ENCODE results near the gene YY1. TPM values are rescaled to one million over a fixed set of nuclear protein-coding genes. Genes with fewer than 3 reads are reported as not detected.

Gene YY1
- total RNA-seq, 1 donor from 2014 or later: 60.6 TPM

- H3K27ac Mint-ChIP-seq (ENCODE audit: unreplicated experiment): no peak overlapping the region
- peaks cover 8% of the 10 kb centered on the region for H3K9me3 Mint-ChIP-seq (ENCODE audit: unreplicated experiment)
- no peaks in the 10 kb centered on the region for H3K36me3 Mint-ChIP-seq (ENCODE audit: unreplicated experiment)
- peaks cover 9% of the 10 kb centered on the region for H3K27me3 Mint-ChIP-seq (ENCODE audit: unreplicated experiment)
- H3K4me3 Mint-ChIP-seq (ENCODE audit: unreplicated experiment): no peak overlapping the region
- H3K4me1 Mint-ChIP-seq (ENCODE audit: low read depth, unreplicated experiment): peaks cover 23% of the 10 kb centered on the region
- DNase-seq: peak; percentile 5
- no peak for TF ChIP-seq CTCF (IDR thresholded peaks at IDR 0.05; ENCODE audit: partially characterized antibody, unreplicated experiment)
Measured at GRCh38 chr14:100291305-100292075, 52.5 kb downstream of the YY1 start.

- Mint-ChIP-seq H3K27me3 (ENCODE audit: unreplicated experiment) (peaks cover 12% of the 10 kb centered on the region), H3K4me3 (ENCODE audit: unreplicated experiment) (no peak overlapping the region), H3K36me3 (ENCODE audit: unreplicated experiment) (no peaks in the 10 kb centered on the region), H3K4me1 (ENCODE audit: low read depth, unreplicated experiment) (peaks cover 20% of the 10 kb centered on the region), H3K9me3 (ENCODE audit: unreplicated experiment) (peaks cover 8% of the 10 kb centered on the region), H3K27ac (ENCODE audit: unreplicated experiment) (no peak overlapping the region)
- TF ChIP-seq CTCF (IDR thresholded peaks at IDR 0.05; ENCODE audit: partially characterized antibody, unreplicated experiment): no peak
- DNase-seq: peak; percentile 10
Measured at GRCh38 chr14:100292301-100292775, 53.4 kb downstream of the YY1 start.

- Mint-ChIP-seq H3K9me3 (ENCODE audit: unreplicated experiment) (peaks cover 5% of the 10 kb centered on the region), H3K27me3 (ENCODE audit: unreplicated experiment) (peaks cover 11% of the 10 kb centered on the region), H3K4me1 (ENCODE audit: low read depth, unreplicated experiment) (peaks cover 18% of the 10 kb centered on the region), H3K36me3 (ENCODE audit: unreplicated experiment) (no peaks in the 10 kb centered on the region), H3K4me3 (ENCODE audit: unreplicated experiment) (no peak overlapping the region), H3K27ac (ENCODE audit: unreplicated experiment) (no peak overlapping the region)
- TF ChIP-seq CTCF (IDR thresholded peaks at IDR 0.05; ENCODE audit: partially characterized antibody, unreplicated experiment): no peak
- no peak for DNase-seq
Measured at GRCh38 chr14:100292776-100293461, 54.0 kb downstream of the YY1 start.

- Mint-ChIP-seq H3K27me3 (ENCODE audit: unreplicated experiment) (peaks cover 9% of the 10 kb centered on the region), H3K4me3 (ENCODE audit: unreplicated experiment) (no peak overlapping the region), H3K4me1 (ENCODE audit: low read depth, unreplicated experiment) (peaks cover 19% of the 10 kb centered on the region), H3K9me3 (ENCODE audit: unreplicated experiment) (peaks cover 5% of the 10 kb centered on the region), H3K36me3 (ENCODE audit: unreplicated experiment) (no peaks in the 10 kb centered on the region), H3K27ac (ENCODE audit: unreplicated experiment) (no peak overlapping the region)
- TF ChIP-seq CTCF (IDR thresholded peaks at IDR 0.05; ENCODE audit: partially characterized antibody, unreplicated experiment): no peak
- DNase-seq: no peak
Measured at GRCh38 chr14:100293497-100294212, 54.7 kb downstream of the YY1 start.

Data from glutamatergic neuron (in vitro differentiated cells).